Measurements from ENCODE around the gene AP3S2. TPM values are rescaled to one million over a fixed set of nuclear protein-coding genes. Genes with fewer than 3 reads are reported as not detected.

AP3S2 gene
- total RNA-seq, 4 donors from 2014 or later = 20.9 to 90.0 (median 72.6) TPM

- Histone ChIP-seq H3K36me3 (no peaks in the 10 kb centered on the region), H3K27ac (peak overlapping the region; percentile 74 to 89 (median 85)), H3K27me3 (no peaks in the 10 kb centered on the region), H3K4me1 (peaks cover 37 to 76% (median 54%) of the 10 kb centered on the region in 4 donors), H3K4me3 (no peak overlapping the region), H3K9me3 (no peaks in the 10 kb centered on the region)
- 42% methylated on average over 6 of the region's 6 CpGs; no CpG with 5 or more reads in 1 of the 2 donors for WGBS, 2 donors (ENCODE audit: low coverage in 1 of 2)
- in situ Hi-C loops (cut with MboI; ENCODE audit: low pct_ligation_motif_present in 1 of 4, low pct_unique_long_range_greater_than_20kb in 1 of 4, low sequenced_read_pairs in 3 of 4) (no loop called here), intact Hi-C loops (cut with DNase I; ENCODE audit: low total_unique reads) (no loop called here)
- DNase-seq = peak; percentile 73
- TF ChIP-seq EP300 (IDR thresholded peaks at IDR 0.05; ENCODE audit: low read depth) (no peak), POLR2AphosphoS5 (IDR thresholded peaks at IDR 0.05) (no peak), CTCF (IDR thresholded peaks at IDR 0.05) (no peak), POLR2A (IDR thresholded peaks at IDR 0.05) (no peak)
These were observed 112.7 kb downstream of the AP3S2 start for GRCh38 chr15:89781055-89781454.

- intact Hi-C loops (cut with DNase I; ENCODE audit: low total_unique reads) = no loop called here
- no peak for TF ChIP-seq POLR2AphosphoS5 (IDR thresholded peaks at IDR 0.05)
- no peak for TF ChIP-seq EP300 (IDR thresholded peaks at IDR 0.05; ENCODE audit: low read depth)
- no peak for TF ChIP-seq POLR2A (IDR thresholded peaks at IDR 0.05)
- TF ChIP-seq CTCF (IDR thresholded peaks at IDR 0.05) = no peak
- no peak for DNase-seq
- Histone ChIP-seq H3K4me1 (peaks cover 42 to 76% (median 55%) of the 10 kb centered on the region in 4 donors), H3K9me3 (no peaks in the 10 kb centered on the region), H3K36me3 (no peaks in the 10 kb centered on the region), H3K4me3 (no peak overlapping the region), H3K27me3 (no peaks in the 10 kb centered on the region), H3K27ac (peak overlapping the region; percentile 74 to 89 (median 85))
- 40 to 50% methylated on average over 2 to 6 of the region's 6 CpGs for WGBS, 2 donors (ENCODE audit: low coverage in 1 of 2)
- in situ Hi-C loops (cut with MboI; ENCODE audit: low pct_ligation_motif_present in 1 of 4, low pct_unique_long_range_greater_than_20kb in 1 of 4, low sequenced_read_pairs in 3 of 4) = no loop called here
These were observed 113.2 kb downstream of the AP3S2 start for GRCh38 chr15:89780601-89781000.

Small RNAs within 50 kb of the gene (small RNA-seq; reads per million reads assigned to genes)
- gene MIR5009 = 0 to 0.28 (median 0.06) reads per million in 4 donors
- gene MIR5094 = 0 reads per million in 4 donors
- 0 reads per million in 4 donors for gene RNU6-1111P
- gene RNU7-111P = 0 reads per million in 4 donors

Other genes starting within 250 kb of the AP3S2 start
- 10 to 100 TPM in 1 of 4 donors, 1 to 10 TPM in 3; 2.3 to 11.5 (median 5.4) TPM for gene KIF7, start 238.5 kb downstream of the AP3S2 start, total RNA-seq
- gene PLIN1, start 214.6 kb downstream of the AP3S2 start, total RNA-seq = 10 to 100 TPM in 3 of 4 donors, 1 to 10 TPM in 1; 4.6 to 48.3 (median 11.9) TPM
- 100 to 1,000 TPM in 1 of 4 donors, 10 to 100 TPM in 2, 1 to 10 TPM in 1; 6.8 to 113 (median 40.6) TPM for gene PEX11A, start 203.2 kb downstream of the AP3S2 start, total RNA-seq
- gene WDR93, start 203.2 kb downstream of the AP3S2 start, total RNA-seq = not detected
- gene MESP1, start 142.7 kb downstream of the AP3S2 start, total RNA-seq = 10 to 100 TPM in 3 of 4 donors, 1 to 10 TPM in 1; 8.6 to 13.5 (median 12.5) TPM
- gene MESP2, start 117.7 kb downstream of the AP3S2 start, total RNA-seq = under 1 TPM in 2 of 4 donors, not detected in 2; 0.64 to 0.96 TPM
- 1,000 to 10,000 TPM in 1 of 4 donors, 100 to 1,000 TPM in 3; 133 to 1,054 (median 474) TPM for gene ANPEP, start 79.1 kb downstream of the AP3S2 start, total RNA-seq
- 10 to 100 TPM; 24.1 to 48.6 (median 37.6) TPM for gene ARPIN, start 19.0 kb upstream of the AP3S2 start, total RNA-seq
- 10 to 100 TPM; 27.3 to 43.4 (median 35.6) TPM for gene ZNF710, start 107.3 kb upstream of the AP3S2 start, total RNA-seq
- gene IDH2, start 208.5 kb upstream of the AP3S2 start, total RNA-seq = 100 to 1,000 TPM in 1 of 4 donors, 10 to 100 TPM in 3; 19.1 to 101 (median 85.1) TPM

Measured in transverse colon (tissue), 4 donors.